Gastrocnemius medialis (tissue), 4 donors: ENCODE results near the gene HLA-DPA1. TPM values are rescaled to one million over a fixed set of nuclear protein-coding genes. Genes with fewer than 3 reads are reported as not detected.

ENCODE experiments used
- ATAC-seq, 2 donors: fragments of 150-250 bp; one replicate each; pipeline ENCODE4 v1.9.1; 2016
- DNase-seq, 2 donors: peaks; one replicate each; pipeline ENCODE4 v3.0.0-alpha.2; 2019
- H3K27ac ChIP-seq, 4 donors: fragments of 200-600 bp; sonication (generic); 1 replicate in 1 of 4; 2 replicates in 3 of 4; pipeline ENCODE4 v1.5.1; 2016 to 2018; ENCODE audit warnings: mild to moderate bottlenecking in 2 of 4, moderate library complexity in 1 of 4
- H3K27me3 ChIP-seq, 3 donors: fragments of 200-600 bp; sonication (generic) in 2 of 3; 1 replicate in 1 of 3; 2 replicates in 2 of 3; pipeline versions ENCODE4 v1.5.1 to v1.6.0; 2016 to 2019; ENCODE audit warnings: mild to moderate bottlenecking in 1 of 3, moderate library complexity in 1 of 3
- H3K36me3 ChIP-seq, 2 donors: fragments of 200-600 bp; sonication (generic) in 1 of 2; one replicate each; pipeline ENCODE4 v1.5.1; 2017 to 2018
- H3K4me1 ChIP-seq, 2 donors: fragments of 200-600 bp; sonication (generic) in 1 of 2; one replicate each; pipeline ENCODE4 v1.5.1; 2016 to 2017; ENCODE audit warnings: mild to moderate bottlenecking in 2 of 2
- H3K4me3 ChIP-seq, 4 donors: fragments of 200-600 bp; sonication (generic) in 3 of 4; 1 replicate in 1 of 4; 2 replicates in 3 of 4; pipeline ENCODE4 v1.5.1; 2016 to 2019; ENCODE audit warnings: mild to moderate bottlenecking in 2 of 4
- H3K9me3 ChIP-seq, 3 donors: fragments of 200-600 bp; sonication (generic) in 2 of 3; 1 replicate in 1 of 3; 2 replicates in 2 of 3; pipeline ENCODE4 v1.5.1; 2016 to 2019
- CTCF ChIP-seq, 5 experiments: fragments of 450-650 bp in 3 of 5; fragments of 200-600 bp in 2 of 5; sonication (generic) in 2 of 5; IDR thresholded peaks in 4 of 5; conservative IDR thresholded peaks in 1 of 5; 1 replicate in 4 of 5; 2 replicates in 1 of 5; pipeline ENCODE4 v1.5.1; 2016 to 2019; ENCODE audit warnings: antibody characterized with exemption in 5 of 5, mild to moderate bottlenecking in 3 of 5, moderate library complexity in 3 of 5
- POLR2A ChIP-seq, 2 donors: fragments of 450-650 bp; IDR thresholded peaks; one replicate each; pipeline ENCODE4 v1.6.1; 2017; ENCODE audit warnings: antibody characterized with exemption in 2 of 2, mild to moderate bottlenecking in 2 of 2, moderate library complexity in 2 of 2
- in situ Hi-C, 4 donors: fragments of 200-750 bp; cut with MboI; loops; one replicate each; pipeline versions ENCODE4 v1.15.0 to v1.8.0; 2017; ENCODE audit warnings: low sequenced_read_pairs in 4 of 4
- intact Hi-C: fragments of 100-400 bp; cut with DNase I; formaldehyde crosslinking; loops from one replicate; pipeline ENCODE4 v1.15.1; 2023; ENCODE audit warnings: low total_unique reads
- total RNA-seq, 4 donors: library from RNA; depleted of rRNA; stranded (reverse); fragments of >200 nt; gene quantifications; one replicate each; pipeline versions ENCODE4 v1.1.0 to v1.2.3, GENCODE V29; 2016

The HLA-DPA1 gene
- total RNA-seq, 4 donors from 2014 or later: 6.8 to 51.8 (median 23.4) TPM

GRCh38 chr6:33117811-33118277 is 44.4 kb upstream of the HLA-DPA1 start:
- intact Hi-C loops: loop anchor here (1.0 to 2.0 kb wide), 4 partner anchors 30 to 130 kb away; no protein-coding TSS in a partner anchor
- no peaks in the 10 kb centered on the region for H3K9me3 ChIP-seq

GRCh38 chr6:33116841-33117711 is 43.6 kb upstream of the HLA-DPA1 start:
- Histone ChIP-seq H3K4me3 (no peak overlapping the region), H3K9me3 (no peaks in the 10 kb centered on the region), H3K27me3 (peaks cover 24 to 36% (median 35%) of the 10 kb centered on the region in 3 donors), H3K4me1 (no peaks in the 10 kb centered on the region), H3K36me3 (no peaks in the 10 kb centered on the region), H3K27ac (no peak overlapping the region)
- no peak for DNase-seq
- ATAC-seq: no peak
- in situ Hi-C loops: loop anchor here in 2 of 4 donors (5.0 kb wide), 1 partner anchor 130 kb away; no protein-coding TSS in a partner anchor
- intact Hi-C loops: no loop called here
- TF ChIP-seq CTCF (IDR thresholded peaks at IDR 0.05 in 4 of 5, conservative IDR thresholded peaks at IDR 0.05 in 1 of 5) (no peak), POLR2A (IDR thresholded peaks at IDR 0.05) (no peak)

More at GRCh38 chr6:33117811-33118277, 44.4 kb upstream of the HLA-DPA1 start:
- no peaks in the 10 kb centered on the region for H3K4me1 ChIP-seq
- peaks cover 24 to 35% (median 33%) of the 10 kb centered on the region in 3 donors for H3K27me3 ChIP-seq
- H3K27ac ChIP-seq: no peak overlapping the region
- H3K4me3 ChIP-seq: no peak overlapping the region
- no peak for TF ChIP-seq CTCF (IDR thresholded peaks at IDR 0.05 in 4 of 5, conservative IDR thresholded peaks at IDR 0.05 in 1 of 5)
- TF ChIP-seq POLR2A (IDR thresholded peaks at IDR 0.05): no peak
- ATAC-seq (no peak), DNase-seq (no peak)
- in situ Hi-C loops: loop anchor here in 2 of 4 donors (5.0 kb wide), 1 partner anchor 129 kb away; no protein-coding TSS in a partner anchor
- H3K36me3 ChIP-seq: no peaks in the 10 kb centered on the region

GRCh38 chr6:33116417-33116816 is 43.0 kb upstream of the HLA-DPA1 start:
- Histone ChIP-seq H3K36me3 (no peaks in the 10 kb centered on the region), H3K4me3 (no peak overlapping the region), H3K9me3 (no peaks in the 10 kb centered on the region), H3K27me3 (peaks cover 24 to 36% (median 35%) of the 10 kb centered on the region in 3 donors), H3K4me1 (no peaks in the 10 kb centered on the region), H3K27ac (no peak overlapping the region)
- DNase-seq: no peak
- no peak for ATAC-seq
- in situ Hi-C loops: loop anchor here in 2 of 4 donors (5.0 kb wide), 1 partner anchor 131 kb away; no protein-coding TSS in a partner anchor
- intact Hi-C loops: no loop called here
- no peak for TF ChIP-seq POLR2A (IDR thresholded peaks at IDR 0.05)
- no peak for TF ChIP-seq CTCF (IDR thresholded peaks at IDR 0.05 in 4 of 5, conservative IDR thresholded peaks at IDR 0.05 in 1 of 5)

GRCh38 chr6:33114406-33114805 is 41.0 kb upstream of the HLA-DPA1 start:
- in situ Hi-C loops (no loop called here), intact Hi-C loops (no loop called here)
- ATAC-seq: no peak
- H3K4me1 ChIP-seq: no peaks in the 10 kb centered on the region
- H3K4me3 ChIP-seq: no peak overlapping the region
- no peak for DNase-seq
- H3K27me3 ChIP-seq: peaks cover 24 to 36% (median 35%) of the 10 kb centered on the region in 3 donors
- TF ChIP-seq POLR2A (IDR thresholded peaks at IDR 0.05) (no peak), CTCF (IDR thresholded peaks at IDR 0.05 in 4 of 5, conservative IDR thresholded peaks at IDR 0.05 in 1 of 5) (no peak)
- H3K27ac ChIP-seq: no peak overlapping the region
- no peaks in the 10 kb centered on the region for H3K36me3 ChIP-seq
- H3K9me3 ChIP-seq: no peaks in the 10 kb centered on the region
